ENCODE measurements around the gene DRICH1. TPM values are rescaled to one million over a fixed set of nuclear protein-coding genes. Genes with fewer than 3 reads are reported as not detected.
"Not testable (repeated sequence)": the region's sequence is repeated elsewhere in the genome, so short reads cannot be mapped to it uniquely, and the experiment has no call there.

DRICH1 gene
- total RNA-seq, 2 experiments from 2014 or later: 0.36 to 0.62 TPM

DNA sequence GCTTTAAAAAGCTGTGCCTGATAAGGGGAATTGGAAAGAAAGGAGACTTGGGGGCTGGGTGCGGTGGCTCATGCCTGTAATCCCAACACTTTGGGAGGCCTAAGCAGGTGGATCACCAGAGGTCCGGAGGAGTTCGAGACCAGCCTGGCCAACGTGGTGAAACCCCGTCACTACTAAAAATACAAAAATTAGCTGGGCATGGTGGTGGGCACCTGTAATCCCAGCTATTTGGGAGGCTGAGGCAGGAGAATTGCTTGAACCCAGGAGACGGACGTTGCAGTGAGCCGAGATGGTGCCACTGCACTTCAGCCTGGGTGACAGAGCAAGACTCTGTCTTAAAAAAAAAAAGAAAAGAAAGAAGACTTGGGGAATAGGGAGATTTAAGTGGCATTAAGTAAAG, 3.2 kb upstream of the DRICH1 start:
- POLR2A ChIA-PET: not testable (repeated sequence)

DNA sequence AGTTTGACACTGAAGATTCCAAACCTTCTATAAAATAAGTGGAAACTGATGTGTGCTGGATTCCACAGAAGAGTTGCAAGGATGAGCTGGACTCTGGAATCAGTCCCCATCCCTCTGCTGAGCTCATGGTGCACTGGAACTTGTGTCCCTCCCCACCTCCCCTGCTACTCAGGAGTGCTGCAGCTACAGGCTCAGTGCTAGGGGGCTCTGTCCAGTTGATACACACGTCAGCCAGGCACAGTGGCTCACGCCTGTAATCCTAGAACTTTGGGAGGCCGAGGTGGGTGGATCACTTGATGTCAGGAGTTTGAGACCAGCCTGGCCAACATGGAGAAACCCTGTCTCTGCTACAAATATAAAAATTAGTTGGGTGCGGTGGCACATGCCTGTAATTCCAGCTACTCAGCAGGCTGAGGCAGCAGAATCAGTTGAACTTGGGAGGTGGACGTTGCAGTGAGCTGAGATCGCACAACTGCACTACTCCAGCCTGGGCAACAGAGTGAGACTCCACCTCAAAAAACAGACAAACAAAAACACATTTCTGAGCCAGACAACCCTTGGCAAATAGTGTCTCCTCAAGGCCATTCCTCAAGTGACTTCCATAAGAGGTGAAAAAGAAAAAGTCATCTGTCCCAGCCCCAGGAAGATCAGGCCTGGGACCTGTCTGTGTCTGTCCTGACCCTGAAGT, 3.9 kb downstream of the DRICH1 start:
- DNase-seq; H3K27me3 Mint-ChIP-seq; H3K4me1 Mint-ChIP-seq (ENCODE audit: low read depth); H3K4me3 Mint-ChIP-seq; POLR2A ChIA-PET; H3K9me3 Mint-ChIP-seq; H3K27ac Mint-ChIP-seq; H3K36me3 Mint-ChIP-seq: not testable (repeated sequence)
- CTCF ChIA-PET: interaction anchor here (0.8 to 1.5 kb wide), 5 partner anchors 14 to 218 kb away, joined by 3 to 6 read pairs (median 3); no protein-coding TSS in a partner anchor
- intact Hi-C loops (cut with micrococcal nuclease): loop anchor here (5.0 kb wide), 1 partner anchor 219 kb away; no protein-coding TSS in a partner anchor

More for the DNA sequence above, 3.2 kb upstream of the DRICH1 start:
- DNase-seq; H3K4me1 Mint-ChIP-seq (ENCODE audit: low read depth); H3K27me3 Mint-ChIP-seq; intact Hi-C loops (cut with micrococcal nuclease); H3K36me3 Mint-ChIP-seq; H3K4me3 Mint-ChIP-seq; H3K9me3 Mint-ChIP-seq; H3K27ac Mint-ChIP-seq: not testable (repeated sequence)
- CTCF ChIA-PET: interaction anchor here (1.1 kb wide), 1 partner anchor 214 kb away, joined by 3 read pairs; no protein-coding TSS in a partner anchor

DNA sequence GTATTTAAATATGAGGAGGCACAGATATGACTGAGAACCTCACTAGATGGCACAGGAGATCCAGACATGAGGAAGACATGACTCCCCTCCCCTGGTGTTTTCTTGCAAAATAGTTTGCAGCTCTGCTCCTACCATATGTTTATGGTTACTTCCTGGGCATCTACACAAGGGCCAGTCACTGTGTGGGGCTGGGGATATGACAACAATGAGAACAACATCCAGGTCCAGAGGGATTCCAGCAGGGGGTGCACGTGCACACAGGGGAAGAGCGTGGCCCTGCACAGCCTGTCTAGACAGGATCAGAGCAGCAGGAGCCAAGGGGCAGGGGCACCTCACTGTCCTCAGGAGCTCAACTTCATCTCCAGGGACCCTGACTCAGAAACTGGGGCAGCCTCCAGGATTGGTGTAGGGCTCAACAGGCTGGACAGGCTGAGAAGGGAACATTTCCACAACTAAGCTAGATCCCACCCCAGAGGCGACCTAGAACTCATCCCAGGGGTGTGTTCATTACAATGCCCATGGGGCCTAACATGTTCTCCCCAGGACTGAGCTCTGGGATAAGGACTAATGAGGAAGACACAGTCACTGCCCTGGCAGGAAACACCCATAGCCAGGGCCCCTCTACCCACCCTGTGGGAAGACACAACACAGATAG, 4.6 kb downstream of the DRICH1 start:
- CTCF ChIA-PET: interaction anchor here (0.8 to 1.5 kb wide), 6 partner anchors 15 to 219 kb away, joined by 3 to 6 read pairs (median 3); no protein-coding TSS in a partner anchor
- H3K36me3 Mint-ChIP-seq; H3K4me1 Mint-ChIP-seq (ENCODE audit: low read depth); H3K9me3 Mint-ChIP-seq; H3K27ac Mint-ChIP-seq; H3K27me3 Mint-ChIP-seq; H3K4me3 Mint-ChIP-seq; POLR2A ChIA-PET: not testable (repeated sequence)
- intact Hi-C loops (cut with micrococcal nuclease): loop anchor here (1.0 to 5.0 kb wide), 2 partner anchors 139 to 220 kb away; no protein-coding TSS in a partner anchor
- peak; percentile 75 for DNase-seq

DNA sequence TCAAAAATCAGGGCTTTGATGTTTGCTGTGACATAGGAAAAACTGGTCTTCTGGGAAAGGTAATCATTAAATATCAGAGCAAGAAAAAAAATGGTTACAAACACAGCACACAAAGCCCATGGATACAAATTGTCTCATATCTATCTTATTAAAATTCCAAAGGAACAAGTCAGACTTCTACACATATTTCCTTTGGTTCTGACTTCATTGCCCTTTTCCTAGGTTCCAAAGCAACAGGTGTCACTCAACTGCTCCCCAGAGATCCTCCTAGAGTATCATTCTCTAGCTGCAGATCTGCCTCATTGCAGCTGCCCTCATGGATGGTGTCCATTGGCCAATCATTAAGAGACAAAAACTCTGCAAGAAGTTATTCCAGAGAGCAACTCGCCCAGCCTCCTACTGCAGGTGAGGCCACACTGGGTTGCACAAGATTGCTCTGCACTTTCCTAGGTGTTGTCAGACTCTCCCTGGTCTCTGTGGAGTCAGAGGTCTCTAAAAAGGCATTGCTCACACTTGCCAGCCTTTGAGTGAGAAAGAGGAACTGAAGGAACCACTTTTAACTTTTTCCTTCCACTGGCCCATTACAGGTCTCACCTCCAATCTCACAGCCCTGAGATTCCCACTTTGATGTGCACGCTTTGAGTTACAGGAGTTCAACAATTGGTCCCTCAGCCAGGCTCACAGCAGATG, 5.7 kb downstream of the DRICH1 start:
- no peaks in the 10 kb centered on the region for H3K27me3 Mint-ChIP-seq
- intact Hi-C loops (cut with micrococcal nuclease): loop anchor here (5.0 kb wide), 1 partner anchor 221 kb away; no protein-coding TSS in a partner anchor
- H3K4me3 Mint-ChIP-seq: no peak overlapping the region
- no peaks in the 10 kb centered on the region for H3K4me1 Mint-ChIP-seq (ENCODE audit: low read depth)
- CTCF ChIA-PET: interaction anchor here (1.5 kb wide), 1 partner anchor 41 kb away, joined by 3 read pairs; no protein-coding TSS in a partner anchor
- H3K9me3 Mint-ChIP-seq: no peaks in the 10 kb centered on the region
- DNase-seq: no peak
- H3K27ac Mint-ChIP-seq: no peak overlapping the region
- POLR2A ChIA-PET: no interaction called here
- no peaks in the 10 kb centered on the region for H3K36me3 Mint-ChIP-seq

DNA sequence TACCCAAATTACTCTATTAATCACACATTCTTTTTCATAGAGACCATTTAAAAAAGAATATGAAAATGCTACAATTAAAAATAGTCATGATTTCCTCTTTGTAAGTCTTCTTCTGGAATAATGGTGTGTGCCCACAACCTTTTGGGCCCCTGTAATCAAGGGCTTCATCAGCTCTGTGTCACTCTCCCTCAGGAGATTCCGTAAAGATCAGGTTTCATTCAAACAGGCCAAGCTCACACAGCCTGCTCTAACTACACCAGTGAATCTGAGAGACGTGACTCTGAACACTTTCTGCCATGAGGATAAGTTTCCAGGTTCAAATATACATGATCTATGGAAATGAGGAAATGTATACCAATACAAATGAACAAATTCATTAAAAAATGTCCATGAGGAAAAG, 9.5 kb downstream of the DRICH1 start:
- H3K27ac Mint-ChIP-seq: no peak overlapping the region
- CTCF ChIA-PET: no interaction called here

DNA sequence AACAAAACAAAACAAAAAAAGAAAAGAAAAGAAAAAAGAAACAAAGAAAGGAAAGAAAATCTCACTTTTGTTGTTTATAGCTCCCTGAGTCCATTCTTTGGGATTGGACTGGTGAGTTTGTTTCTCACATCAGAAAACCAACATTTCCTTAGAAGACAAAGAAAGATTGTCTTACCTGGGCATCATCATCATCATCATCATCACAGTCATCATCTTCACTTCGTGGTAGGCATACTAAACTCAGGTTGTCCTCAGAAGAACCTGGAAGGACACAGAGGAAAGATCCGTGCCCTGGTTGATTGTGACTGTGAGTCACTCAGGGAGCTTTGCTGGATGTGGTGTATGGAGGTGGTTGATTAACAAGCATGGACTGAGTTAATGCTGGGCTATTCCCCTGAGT, 10.2 kb downstream of the DRICH1 start:
- H3K27ac Mint-ChIP-seq; H3K4me1 Mint-ChIP-seq (ENCODE audit: low read depth); H3K36me3 Mint-ChIP-seq; H3K4me3 Mint-ChIP-seq; POLR2A ChIA-PET; H3K9me3 Mint-ChIP-seq; CTCF ChIA-PET; H3K27me3 Mint-ChIP-seq; DNase-seq; intact Hi-C loops (cut with micrococcal nuclease): not testable (repeated sequence)

More for the DNA sequence above, 9.5 kb downstream of the DRICH1 start:
- POLR2A ChIA-PET: no interaction called here
- DNase-seq: no peak
- no peaks in the 10 kb centered on the region for H3K4me1 Mint-ChIP-seq (ENCODE audit: low read depth)
- H3K4me3 Mint-ChIP-seq: no peak overlapping the region
- H3K36me3 Mint-ChIP-seq: no peaks in the 10 kb centered on the region
- no peaks in the 10 kb centered on the region for H3K27me3 Mint-ChIP-seq
- no peaks in the 10 kb centered on the region for H3K9me3 Mint-ChIP-seq
- intact Hi-C loops (cut with micrococcal nuclease): no loop called here

DNA sequence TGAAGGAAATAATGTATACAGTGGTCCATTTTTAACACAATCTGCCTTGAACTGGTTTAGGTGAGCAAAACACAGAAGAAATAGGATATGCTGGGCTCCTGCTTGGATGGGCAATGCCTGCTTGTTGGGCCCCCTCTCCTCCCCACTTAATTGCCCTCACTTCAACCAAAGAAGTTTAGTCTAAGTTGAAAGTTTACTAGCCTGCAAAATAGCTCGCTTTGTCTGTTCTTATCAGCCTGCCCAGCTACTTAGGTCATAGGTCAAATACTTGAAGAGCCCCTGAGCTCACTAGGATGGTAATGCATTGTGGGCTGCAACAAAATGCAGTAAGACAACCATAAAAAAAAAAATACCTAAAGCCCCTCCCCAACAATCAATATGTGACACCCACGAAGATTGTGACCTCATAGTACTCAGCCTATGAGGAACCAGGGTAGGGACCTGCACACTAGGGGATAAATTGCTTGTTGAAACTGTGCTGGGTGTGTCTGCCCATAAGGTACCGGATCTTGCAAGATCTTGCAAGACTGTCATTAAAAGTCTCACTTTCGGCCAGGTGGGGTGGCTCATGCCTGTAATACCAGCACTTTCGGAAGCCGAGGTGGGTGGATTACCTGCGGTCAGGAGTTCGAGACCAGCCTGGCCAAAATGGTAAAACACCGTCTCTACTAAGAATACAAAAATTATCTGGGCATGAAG, 10.9 kb downstream of the DRICH1 start:
- intact Hi-C loops (cut with micrococcal nuclease): no loop called here

DNA sequence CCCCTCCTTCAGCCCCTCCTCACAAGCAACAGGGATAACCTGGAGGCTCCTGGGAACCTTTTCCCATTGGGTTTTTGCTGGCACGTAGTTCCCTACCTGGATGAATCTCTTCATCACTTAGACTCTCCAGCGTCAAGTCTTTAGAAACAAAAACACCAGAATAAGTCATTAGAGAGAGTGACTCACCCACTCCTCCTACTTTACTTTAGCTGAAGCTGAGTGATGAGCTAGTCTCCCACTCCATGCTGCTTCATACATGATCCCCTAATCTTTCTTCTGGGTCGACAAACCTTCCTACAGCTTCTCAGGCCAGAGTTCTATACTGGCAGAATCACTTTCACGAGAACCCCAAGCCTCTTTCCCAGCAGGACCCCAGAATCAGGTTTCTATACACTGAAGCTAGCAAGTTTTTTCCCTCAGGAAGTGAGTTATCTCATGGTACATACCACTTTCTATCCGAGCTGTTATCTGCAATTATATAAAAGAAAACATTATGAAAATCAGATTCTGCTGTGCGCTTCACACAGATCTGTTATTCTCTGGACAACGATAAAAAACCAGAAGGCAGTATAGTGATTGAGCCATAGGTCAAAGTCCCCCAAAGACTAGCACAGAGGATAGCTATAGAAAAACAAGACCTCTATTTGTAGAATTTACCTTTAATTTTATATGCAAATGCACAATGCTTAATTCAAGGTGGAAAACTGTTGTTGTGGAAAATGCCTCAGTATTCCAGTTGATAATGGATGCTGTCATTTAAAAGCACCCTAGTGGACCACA, 18.7 kb downstream of the DRICH1 start:
- intact Hi-C loops (cut with micrococcal nuclease): no loop called here
- Mint-ChIP-seq H3K9me3 (no peaks in the 10 kb centered on the region), H3K27me3 (no peaks in the 10 kb centered on the region), H3K4me3 (no peak overlapping the region), H3K27ac (no peak overlapping the region), H3K36me3 (no peaks in the 10 kb centered on the region), H3K4me1 (ENCODE audit: low read depth) (no peaks in the 10 kb centered on the region)
- POLR2A ChIA-PET: no interaction called here
- CTCF ChIA-PET: interaction anchor here (0.6 kb wide), 1 partner anchor 573 kb away, joined by 3 read pairs; no protein-coding TSS in a partner anchor
- DNase-seq: no peak

More for the DNA sequence above, 10.9 kb downstream of the DRICH1 start:
- POLR2A ChIA-PET: no interaction called here
- Mint-ChIP-seq H3K9me3 (no peaks in the 10 kb centered on the region), H3K27ac (no peak overlapping the region), H3K4me1 (ENCODE audit: low read depth) (no peaks in the 10 kb centered on the region), H3K27me3 (no peaks in the 10 kb centered on the region), H3K4me3 (no peak overlapping the region), H3K36me3 (no peaks in the 10 kb centered on the region)
- no peak for DNase-seq
- CTCF ChIA-PET: no interaction called here

DNA sequence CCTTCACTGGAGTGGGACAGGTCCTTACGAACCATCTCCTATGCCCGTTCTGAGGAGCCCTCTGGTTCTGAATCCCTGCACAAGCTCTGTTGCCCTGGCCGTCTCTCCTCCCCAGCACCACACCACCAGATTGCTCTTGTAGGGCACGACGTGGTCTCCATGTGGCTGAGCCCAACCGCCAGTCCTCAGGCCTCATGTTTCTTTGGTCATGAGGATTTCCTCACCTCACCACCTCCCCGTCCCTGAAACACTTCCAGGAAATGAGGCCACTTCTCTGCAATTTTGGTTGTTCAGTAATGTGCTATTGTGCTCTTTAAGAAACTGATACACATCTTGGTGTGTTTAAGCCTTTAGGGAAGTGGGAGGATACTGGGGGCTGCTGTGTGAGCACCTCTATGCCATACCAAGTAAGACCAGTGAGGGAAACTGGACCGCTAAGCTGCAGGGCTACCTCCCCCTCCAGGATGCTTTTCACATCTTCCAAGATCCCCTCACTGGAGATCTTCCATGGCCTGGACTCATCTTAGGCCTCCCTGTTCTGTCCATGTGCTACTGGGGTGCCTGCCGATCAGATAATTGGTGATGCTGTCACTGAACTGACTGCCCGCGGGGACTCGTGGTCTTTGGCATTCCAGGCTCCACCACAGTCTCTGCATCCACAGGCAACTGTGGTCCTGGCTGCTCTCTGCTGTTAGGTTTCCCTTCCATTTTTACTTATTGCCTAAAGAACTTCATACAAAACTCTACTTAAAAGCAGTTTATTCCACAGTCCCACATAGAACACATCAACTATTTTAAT, 21.9 kb downstream of the DRICH1 start:
- CTCF ChIA-PET: interaction anchor here (1.0 kb wide), 1 partner anchor 18 kb away, joined by 3 read pairs; no protein-coding TSS in a partner anchor
- Mint-ChIP-seq H3K27me3 (no peaks in the 10 kb centered on the region), H3K36me3 (no peaks in the 10 kb centered on the region), H3K9me3 (no peaks in the 10 kb centered on the region), H3K4me3 (no peak overlapping the region), H3K27ac (no peak overlapping the region), H3K4me1 (ENCODE audit: low read depth) (no peaks in the 10 kb centered on the region)
- DNase-seq: no peak
- intact Hi-C loops (cut with micrococcal nuclease): no loop called here
- POLR2A ChIA-PET: no interaction called here

DNA sequence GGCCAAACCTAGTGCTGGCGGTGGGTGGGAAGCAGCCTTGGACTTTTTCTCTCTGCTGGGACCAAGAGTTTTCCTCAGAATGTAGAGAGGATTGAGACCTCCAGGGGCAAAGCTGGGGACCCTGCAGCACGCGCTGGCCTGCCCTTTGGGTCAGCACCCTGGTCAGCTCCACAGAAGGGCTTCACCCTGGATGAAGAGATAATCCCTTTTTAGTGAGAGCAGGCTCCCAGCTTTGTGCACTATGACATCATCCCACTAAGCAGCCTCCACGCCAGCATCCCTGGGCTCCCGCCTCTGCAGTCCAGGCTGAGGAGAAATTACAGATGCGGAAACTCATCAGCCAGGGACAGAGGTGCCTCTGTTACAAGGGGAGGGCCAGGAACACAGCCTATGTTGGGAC, 23.5 kb downstream of the DRICH1 start:
- H3K4me3 Mint-ChIP-seq: no peak overlapping the region
- H3K9me3 Mint-ChIP-seq: no peaks in the 10 kb centered on the region
- POLR2A ChIA-PET: no interaction called here
- CTCF ChIA-PET: no interaction called here
- H3K36me3 Mint-ChIP-seq: no peaks in the 10 kb centered on the region
- H3K4me1 Mint-ChIP-seq (ENCODE audit: low read depth): no peaks in the 10 kb centered on the region
- no peaks in the 10 kb centered on the region for H3K27me3 Mint-ChIP-seq
- intact Hi-C loops (cut with micrococcal nuclease): no loop called here
- no peak for DNase-seq
- no peak overlapping the region for H3K27ac Mint-ChIP-seq

All from activated CD4-positive, alpha-beta memory T cell treated with anti-CD3 and anti-CD28 coated beads for 36 hours (primary cell).